Thoracic aorta endothelial cell (primary cell): ENCODE results near the gene KRTAP4-4. TPM values are rescaled to one million over a fixed set of nuclear protein-coding genes. Genes with fewer than 3 reads are reported as not detected.

Experiments
- small RNA-seq: library from RNA; depleted of rRNA; stranded (forward); fragments of <200 nt; gene quantifications from one replicate; pipeline ENCODE3, GENCODE V24; 2012
- total RNA-seq: library from RNA; depleted of rRNA; stranded (reverse); fragments of >200 nt; gene quantifications from 2 replicates; pipeline ENCODE4 v1.2.3, GENCODE V29; 2012

Gene KRTAP4-4
- not detected in 2 replicates for total RNA-seq

DNA sequence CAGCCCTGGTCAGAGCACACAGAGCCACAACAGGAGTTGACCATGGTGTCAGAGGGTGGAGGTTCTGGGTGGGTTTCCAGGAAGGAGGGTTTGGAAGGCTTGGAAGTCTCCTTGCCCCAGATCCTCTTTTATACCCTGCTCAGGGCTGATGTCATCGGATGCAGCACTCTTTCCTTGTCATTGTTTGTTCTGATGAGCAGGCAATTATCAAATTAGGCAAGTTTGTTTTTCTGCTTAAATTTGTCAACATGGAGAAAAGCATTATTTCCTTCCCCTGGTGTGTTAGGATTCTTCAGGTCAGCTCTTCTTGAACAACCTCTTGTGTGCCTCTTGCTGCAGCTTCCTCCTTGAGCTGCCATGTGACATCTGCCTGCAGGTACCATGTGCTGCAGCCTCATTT, at the start of gene KRTAP4-4:
Gene KRTAP4-4 (minus strand): TSS at position 101 of the 400 bp plus-strand sequence. CDS start 57 bp downstream, at position 44.

DNA sequence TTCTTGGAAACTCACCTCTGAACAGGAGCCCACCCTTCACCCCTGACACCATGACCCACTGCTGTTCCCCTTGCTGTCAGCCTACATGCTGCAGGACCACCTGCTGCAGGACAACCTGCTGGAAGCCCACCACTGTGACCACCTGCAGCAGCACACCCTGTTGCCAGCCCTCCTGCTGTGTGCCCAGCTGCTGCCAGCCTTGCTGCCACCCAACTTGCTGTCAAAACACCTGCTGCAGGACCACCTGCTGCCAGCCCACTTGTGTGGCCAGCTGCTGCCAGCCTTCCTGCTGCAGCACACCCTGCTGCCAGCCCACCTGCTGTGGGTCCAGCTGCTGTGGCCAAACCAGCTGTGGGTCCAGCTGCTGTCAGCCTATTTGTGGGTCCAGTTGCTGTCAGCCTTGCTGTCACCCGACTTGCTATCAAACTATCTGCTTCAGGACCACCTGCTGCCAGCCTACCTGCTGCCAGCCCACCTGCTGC, 29.3 kb upstream of the KRTAP4-4 start, which contains the start of gene KRTAP9-1:
Gene KRTAP9-1 (plus strand): TSS at position 51 of the 482 bp plus-strand sequence. CDS start 0 bp downstream, at position 51.

GRCh38 chr17:41184480-41184961, 24.0 kb upstream of the KRTAP4-4 start, which contains the start of gene KRTAP4-1:
Gene KRTAP4-1 (minus strand): TSS chr17:41184911. CDS start chr17:41184854, 57 bp downstream.

DNA sequence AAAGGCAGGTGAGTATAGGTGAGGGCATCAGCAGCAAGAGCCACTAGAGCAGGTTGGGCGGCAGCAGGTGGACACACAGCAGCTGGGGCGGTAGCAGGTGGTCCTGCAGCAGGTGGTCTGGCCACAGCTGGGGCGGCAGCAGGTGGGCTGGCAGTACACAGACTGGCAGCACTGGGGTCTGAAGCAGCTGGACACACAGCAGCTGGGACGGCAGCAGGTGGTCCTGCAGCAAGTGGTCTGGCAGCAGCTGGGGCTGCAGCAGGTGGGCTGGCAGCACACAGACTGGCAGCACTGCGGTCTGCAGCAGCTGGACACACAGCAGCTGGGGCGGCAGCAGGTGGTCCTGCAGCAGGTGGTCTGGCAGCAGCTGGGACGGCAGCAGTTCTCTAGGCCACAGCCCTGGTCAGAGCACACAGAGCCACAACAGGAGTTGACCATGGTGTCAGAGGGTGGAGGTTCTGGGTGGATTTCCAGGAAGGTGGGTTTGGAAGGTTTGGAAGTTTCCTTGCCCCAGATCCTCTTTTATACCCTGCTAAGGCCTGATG, 17.3 kb upstream of the KRTAP4-4 start, which contains the start of gene KRTAP4-2:
Gene KRTAP4-2 (minus strand): TSS at position 495 of the 545 bp plus-strand sequence. CDS start 57 bp downstream, at position 438.

DNA sequence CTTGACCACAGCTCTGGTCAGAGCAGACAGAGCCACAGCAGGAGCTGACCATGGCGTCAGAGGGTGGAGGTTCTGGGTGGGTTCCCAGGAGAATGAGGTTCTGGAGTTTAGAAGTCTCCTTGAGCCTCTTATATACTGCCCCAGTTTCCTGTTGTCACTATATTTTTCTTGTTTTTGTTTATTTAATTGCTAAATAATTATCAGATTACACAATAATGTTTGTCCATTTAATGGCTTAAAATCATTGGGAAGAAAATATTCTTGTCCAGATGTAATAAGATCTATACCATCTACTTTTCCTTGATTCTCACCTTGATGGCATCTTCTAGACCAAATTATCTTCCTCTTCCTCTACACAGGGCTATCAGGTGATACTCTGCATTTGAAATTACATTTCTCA, 7.6 kb upstream of the KRTAP4-4 start, which contains the start of gene KRTAP4-3:
Gene KRTAP4-3 (minus strand): TSS at position 101 of the 400 bp plus-strand sequence. CDS start 49 bp downstream, at position 52.

DNA sequence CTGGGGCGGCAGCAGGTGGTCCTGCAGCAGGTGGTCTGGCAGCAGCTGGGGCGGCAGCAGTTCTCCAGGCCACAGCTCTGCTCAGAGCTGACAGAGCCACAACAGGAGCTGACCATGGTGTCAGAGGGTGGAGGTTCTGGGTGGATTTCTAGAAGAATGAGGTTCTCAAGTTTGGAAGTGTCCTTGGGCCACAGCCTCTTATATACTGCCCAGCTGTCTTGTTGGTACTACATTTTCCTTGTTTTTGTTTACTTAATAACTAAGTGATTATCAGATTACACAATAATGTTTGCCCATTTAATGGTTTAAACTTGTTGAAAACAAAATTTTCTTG, 10.9 kb downstream of the KRTAP4-4 start, which contains the start of gene KRTAP4-5:
Gene KRTAP4-5 (minus strand): TSS at position 174 of the 334 bp plus-strand sequence. CDS start 58 bp downstream, at position 116.

GRCh38 chr17:41140360-41141131, 20.0 kb downstream of the KRTAP4-4 start, which contains the start of gene KRTAP4-6:
Gene KRTAP4-6 (minus strand): TSS chr17:41140544. CDS start chr17:41140487, 57 bp downstream.

GRCh38 chr17:41123991-41124371, 36.6 kb downstream of the KRTAP4-4 start, which contains the start of gene KRTAP4-12:
Gene KRTAP4-12 (minus strand): TSS chr17:41124182. CDS start chr17:41124122, 60 bp downstream.

GRCh38 chr17:41117846-41118386, 42.6 kb downstream of the KRTAP4-4 start, which contains the start of gene KRTAP4-11:
Gene KRTAP4-11 (minus strand): TSS chr17:41118373. CDS start chr17:41118315, 58 bp downstream.

Small RNAs within 50 kb of the gene (small RNA-seq; reads per million reads assigned to genes)
- not detected for gene KRTAP4-17P

Other genes with a start within 250 kb of the KRTAP4-4 start
- not detected in 2 replicates for gene KRT23, start 223.1 kb downstream of the KRTAP4-4 start, total RNA-seq
- gene KRT39, start 193.8 kb downstream of the KRTAP4-4 start, total RNA-seq, result not detected in 2 replicates
- gene KRT40, start 176.4 kb downstream of the KRTAP4-4 start, total RNA-seq, result not detected in 2 replicates
- not detected in 2 replicates for gene KRTAP3-3, start 166.6 kb downstream of the KRTAP4-4 start, total RNA-seq
- gene KRTAP3-2, start 160.8 kb downstream of the KRTAP4-4 start, total RNA-seq, result not detected in 2 replicates
- not detected in 2 replicates for gene KRTAP3-1, start 151.6 kb downstream of the KRTAP4-4 start, total RNA-seq
- gene KRTAP1-5, start 133.5 kb downstream of the KRTAP4-4 start, total RNA-seq, result not detected in 2 replicates
- not detected in 2 replicates for gene KRTAP1-4, start 130.6 kb downstream of the KRTAP4-4 start, total RNA-seq
- not detected in 2 replicates for gene KRTAP1-3, start 125.9 kb downstream of the KRTAP4-4 start, total RNA-seq
- gene KRTAP1-1, start 119.3 kb downstream of the KRTAP4-4 start, total RNA-seq, result not detected in 2 replicates
- gene KRTAP2-1, start 113.4 kb downstream of the KRTAP4-4 start, total RNA-seq, result not detected in 2 replicates
- gene KRTAP2-2, start 105.5 kb downstream of the KRTAP4-4 start, total RNA-seq, result not detected in 2 replicates
- gene KRTAP2-3, start 100.6 kb downstream of the KRTAP4-4 start, total RNA-seq, result not detected in 2 replicates
- gene KRTAP2-4, start 94.9 kb downstream of the KRTAP4-4 start, total RNA-seq, result not detected in 2 replicates
- not detected in 2 replicates for gene KRTAP4-7, start 76.6 kb downstream of the KRTAP4-4 start, total RNA-seq
- not detected in 2 replicates for gene KRTAP4-8, start 62.6 kb downstream of the KRTAP4-4 start, total RNA-seq
- gene KRTAP4-16, start 58.5 kb downstream of the KRTAP4-4 start, total RNA-seq, result not detected in 2 replicates
- gene KRTAP4-9, start 55.4 kb downstream of the KRTAP4-4 start, total RNA-seq, result not detected in 2 replicates
- gene KRTAP4-11, start 42.4 kb downstream of the KRTAP4-4 start, total RNA-seq, result not detected in 2 replicates
- not detected in 2 replicates for gene KRTAP4-12, start 36.6 kb downstream of the KRTAP4-4 start, total RNA-seq
- not detected in 2 replicates for gene KRTAP4-6, start 20.2 kb downstream of the KRTAP4-4 start, total RNA-seq
- gene KRTAP4-5, start 10.9 kb downstream of the KRTAP4-4 start, total RNA-seq, result not detected in 2 replicates
- gene KRTAP4-3, start 7.5 kb upstream of the KRTAP4-4 start, total RNA-seq, result not detected in 2 replicates
- not detected in 2 replicates for gene KRTAP4-2, start 17.5 kb upstream of the KRTAP4-4 start, total RNA-seq
- not detected in 2 replicates for gene KRTAP4-1, start 24.2 kb upstream of the KRTAP4-4 start, total RNA-seq
- gene KRTAP9-1, start 29.1 kb upstream of the KRTAP4-4 start, total RNA-seq, result not detected in 2 replicates
- gene KRTAP9-2, start 65.9 kb upstream of the KRTAP4-4 start, total RNA-seq, result not detected in 2 replicates
- not detected in 2 replicates for gene KRTAP9-3, start 71.7 kb upstream of the KRTAP4-4 start, total RNA-seq
- gene KRTAP9-8, start 77.3 kb upstream of the KRTAP4-4 start, total RNA-seq, result not detected in 2 replicates
- gene KRTAP9-4, start 88.9 kb upstream of the KRTAP4-4 start, total RNA-seq, result not detected in 2 replicates
- not detected in 2 replicates for gene KRTAP9-9, start 94.6 kb upstream of the KRTAP4-4 start, total RNA-seq
- not detected in 2 replicates for gene KRTAP9-6, start 104.6 kb upstream of the KRTAP4-4 start, total RNA-seq
- gene KRTAP9-7, start 115.0 kb upstream of the KRTAP4-4 start, total RNA-seq, result not detected in 2 replicates
- gene KRTAP29-1, start 142.1 kb upstream of the KRTAP4-4 start, total RNA-seq, result not detected in 2 replicates
- not detected in 2 replicates for gene KRTAP16-1, start 148.6 kb upstream of the KRTAP4-4 start, total RNA-seq
- not detected in 2 replicates for gene KRTAP17-1, start 155.0 kb upstream of the KRTAP4-4 start, total RNA-seq
- not detected in 2 replicates for gene KRT33A, start 190.1 kb upstream of the KRTAP4-4 start, total RNA-seq
- not detected in 2 replicates for gene KRT33B, start 209.1 kb upstream of the KRTAP4-4 start, total RNA-seq
- not detected in 2 replicates for gene KRT34, start 221.6 kb upstream of the KRTAP4-4 start, total RNA-seq
- not detected in 2 replicates for gene KRT31, start 236.9 kb upstream of the KRTAP4-4 start, total RNA-seq